HEK293 (cell line): Measurements from ENCODE around the gene IGDCC3.

Experiments
- KLF9 ChIP-seq: fragments of 450-650 bp; formaldehyde crosslinking; IDR thresholded peaks from 2 replicates; pipeline ENCODE4 v1.5.1; 2016; ENCODE audit warnings: missing biosample characterization, missing genetic modification characterization, low read depth
- SP2 ChIP-seq: fragments of 450-650 bp; formaldehyde crosslinking; IDR thresholded peaks from 2 replicates; pipeline ENCODE4 v1.5.1; 2016; ENCODE audit warnings: missing biosample characterization, missing genetic modification characterization
- YY2 ChIP-seq: fragments of 450-650 bp; formaldehyde crosslinking; IDR thresholded peaks from 2 replicates; pipeline ENCODE4 v1.5.1; 2016; ENCODE audit warnings: missing biosample characterization, missing genetic modification characterization
- ZBTB49 ChIP-seq: fragments of 450-650 bp; formaldehyde crosslinking; IDR thresholded peaks from 2 replicates; pipeline ENCODE4 v1.5.1; 2016; ENCODE audit warnings: missing biosample characterization, missing genetic modification characterization, low read depth
- ZFHX2 ChIP-seq: fragments of 450-650 bp; formaldehyde crosslinking; conservative IDR thresholded peaks from 2 replicates; pipeline ENCODE4 v1.5.1; 2016; ENCODE audit warnings: missing biosample characterization, missing genetic modification characterization
- ZNF174 ChIP-seq: fragments of 450-650 bp; formaldehyde crosslinking; IDR thresholded peaks from 2 replicates; pipeline ENCODE4 v1.5.0; 2017; ENCODE audit warnings: missing biosample characterization, mild to moderate bottlenecking, missing genetic modification characterization
- ZNF2 ChIP-seq: fragments of 450-650 bp; formaldehyde crosslinking; IDR thresholded peaks from 2 replicates; pipeline ENCODE4 v1.5.1; 2016; ENCODE audit warnings: missing biosample characterization, missing genetic modification characterization
- ZNF221 ChIP-seq: fragments of 450-650 bp; formaldehyde crosslinking; IDR thresholded peaks from 2 replicates; pipeline ENCODE4 v1.5.1; 2017; ENCODE audit warnings: missing biosample characterization, missing genetic modification characterization, borderline replicate concordance
- ZNF248 ChIP-seq: fragments of 450-650 bp; formaldehyde crosslinking; IDR thresholded peaks from 2 replicates; pipeline ENCODE4 v1.5.1; 2017; ENCODE audit warnings: missing biosample characterization, missing genetic modification characterization
- ZNF394 ChIP-seq: fragments of 450-650 bp; formaldehyde crosslinking; IDR thresholded peaks from 2 replicates; pipeline ENCODE4 v1.5.1; 2016; ENCODE audit warnings: missing biosample characterization, missing genetic modification characterization, mild to moderate bottlenecking, moderate library complexity, borderline replicate concordance
- ZNF449 ChIP-seq: fragments of 450-650 bp; formaldehyde crosslinking; IDR thresholded peaks from 2 replicates; pipeline ENCODE4 v1.5.1; 2017; ENCODE audit warnings: missing biosample characterization, mild to moderate bottlenecking, missing genetic modification characterization, moderate library complexity
- ZNF600 ChIP-seq: fragments of 450-650 bp; formaldehyde crosslinking; IDR thresholded peaks from 2 replicates; pipeline ENCODE4 v1.5.1; 2016; ENCODE audit warnings: missing biosample characterization, missing genetic modification characterization
- ZNF629 ChIP-seq: fragments of 450-650 bp; formaldehyde crosslinking; IDR thresholded peaks from 2 replicates; pipeline ENCODE4 v1.5.1; 2017; ENCODE audit warnings: missing biosample characterization, missing genetic modification characterization
- ZNF658 ChIP-seq: fragments of 450-650 bp; formaldehyde crosslinking; IDR thresholded peaks from 2 replicates; pipeline ENCODE4; 2016; ENCODE audit warnings: missing biosample characterization, missing genetic modification characterization
- ZNF670 ChIP-seq: fragments of 450-650 bp; formaldehyde crosslinking; IDR thresholded peaks from 2 replicates; pipeline ENCODE4 v1.5.1; 2016; ENCODE audit warnings: missing biosample characterization, missing genetic modification characterization, low read depth
- ZNF692 ChIP-seq: fragments of 450-650 bp; formaldehyde crosslinking; IDR thresholded peaks from 2 replicates; pipeline ENCODE4 v1.5.1; 2016; ENCODE audit warnings: missing biosample characterization, missing genetic modification characterization
- ZSCAN23 ChIP-seq: fragments of 450-650 bp; formaldehyde crosslinking; IDR thresholded peaks from 2 replicates; pipeline ENCODE4 v1.5.1; 2016; ENCODE audit warnings: missing biosample characterization, missing genetic modification characterization
- ZSCAN5A ChIP-seq: fragments of 450-650 bp; formaldehyde crosslinking; IDR thresholded peaks from 2 replicates; pipeline ENCODE4 v1.5.1; 2016; ENCODE audit warnings: missing biosample characterization, missing genetic modification characterization
- TF ChIP-seq, protein P1 (sequence below): fragments of 450-650 bp; formaldehyde crosslinking; IDR thresholded peaks from 2 replicates; pipeline ENCODE4 v1.5.1; 2016; ENCODE audit warnings: missing biosample characterization, missing genetic modification characterization, borderline replicate concordance
- TF ChIP-seq, protein P2 (sequence below): fragments of 450-650 bp; IDR thresholded peaks from 2 replicates; pipeline ENCODE4 v1.5.1; 2018; ENCODE audit warnings: missing biosample characterization, missing genetic modification characterization
- TF ChIP-seq, protein P3 (sequence below): fragments of 450-650 bp; formaldehyde crosslinking; IDR thresholded peaks from 2 replicates; pipeline ENCODE4; 2016; ENCODE audit warnings: missing biosample characterization, missing genetic modification characterization
- TF ChIP-seq, protein P4 (sequence below): fragments of 450-650 bp; formaldehyde crosslinking; IDR thresholded peaks from 2 replicates; pipeline ENCODE4 v1.5.1; 2017; ENCODE audit warnings: missing biosample characterization, missing genetic modification characterization
- TF ChIP-seq, protein P5 (sequence below): fragments of 450-650 bp; formaldehyde crosslinking; IDR thresholded peaks from 2 replicates; pipeline ENCODE4 v1.5.1; 2017; ENCODE audit warnings: missing biosample characterization, missing genetic modification characterization

IGDCC3 gene

GRCh38 chr15:65303687-65304380 lies 74.0 kb downstream of the IGDCC3 start (continued):
- TF ChIP-seq ZNF174 (tag by site-specific recombination) (no peak), ZFHX2 (tag by site-specific recombination) (no peak), YY2 (no peak), ZSCAN5A (no peak), ZNF692 (tag by site-specific recombination) (no peak), ZNF629 (tag by site-specific recombination) (no peak), KLF9 (tag by site-specific recombination) (no peak), ZNF248 (tag by site-specific recombination) (no peak), ZNF394 (tag by site-specific recombination) (no peak), ZNF600 (tag by site-specific recombination) (peak; percentile 98), ZBTB49 (tag by site-specific recombination) (no peak), ZSCAN23 (tag by site-specific recombination) (no peak), ZNF670 (no peak), ZNF221 (tag by site-specific recombination) (no peak), SP2 (tag by site-specific recombination) (no peak), ZNF2 (tag by site-specific recombination) (no peak), ZNF449 (tag by site-specific recombination) (no peak), ZNF658 (tag by site-specific recombination) (no peak)
- TF ChIP-seq, protein P1, sequence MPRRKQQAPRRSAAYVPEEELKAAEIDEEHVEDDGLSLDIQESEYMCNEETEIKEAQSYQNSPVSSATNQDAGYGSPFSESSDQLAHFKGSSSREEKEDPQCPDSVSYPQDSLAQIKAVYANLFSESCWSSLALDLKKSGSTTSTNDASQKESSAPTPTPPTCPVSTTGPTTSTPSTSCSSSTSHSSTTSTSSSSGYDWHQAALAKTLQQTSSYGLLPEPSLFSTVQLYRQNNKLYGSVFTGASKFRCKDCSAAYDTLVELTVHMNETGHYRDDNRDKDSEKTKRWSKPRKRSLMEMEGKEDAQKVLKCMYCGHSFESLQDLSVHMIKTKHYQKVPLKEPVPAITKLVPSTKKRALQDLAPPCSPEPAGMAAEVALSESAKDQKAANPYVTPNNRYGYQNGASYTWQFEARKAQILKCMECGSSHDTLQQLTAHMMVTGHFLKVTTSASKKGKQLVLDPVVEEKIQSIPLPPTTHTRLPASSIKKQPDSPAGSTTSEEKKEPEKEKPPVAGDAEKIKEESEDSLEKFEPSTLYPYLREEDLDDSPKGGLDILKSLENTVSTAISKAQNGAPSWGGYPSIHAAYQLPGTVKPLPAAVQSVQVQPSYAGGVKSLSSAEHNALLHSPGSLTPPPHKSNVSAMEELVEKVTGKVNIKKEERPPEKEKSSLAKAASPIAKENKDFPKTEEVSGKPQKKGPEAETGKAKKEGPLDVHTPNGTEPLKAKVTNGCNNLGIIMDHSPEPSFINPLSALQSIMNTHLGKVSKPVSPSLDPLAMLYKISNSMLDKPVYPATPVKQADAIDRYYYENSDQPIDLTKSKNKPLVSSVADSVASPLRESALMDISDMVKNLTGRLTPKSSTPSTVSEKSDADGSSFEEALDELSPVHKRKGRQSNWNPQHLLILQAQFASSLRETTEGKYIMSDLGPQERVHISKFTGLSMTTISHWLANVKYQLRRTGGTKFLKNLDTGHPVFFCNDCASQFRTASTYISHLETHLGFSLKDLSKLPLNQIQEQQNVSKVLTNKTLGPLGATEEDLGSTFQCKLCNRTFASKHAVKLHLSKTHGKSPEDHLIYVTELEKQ (tag by site-specific recombination), result no peak
- TF ChIP-seq, protein P2, sequence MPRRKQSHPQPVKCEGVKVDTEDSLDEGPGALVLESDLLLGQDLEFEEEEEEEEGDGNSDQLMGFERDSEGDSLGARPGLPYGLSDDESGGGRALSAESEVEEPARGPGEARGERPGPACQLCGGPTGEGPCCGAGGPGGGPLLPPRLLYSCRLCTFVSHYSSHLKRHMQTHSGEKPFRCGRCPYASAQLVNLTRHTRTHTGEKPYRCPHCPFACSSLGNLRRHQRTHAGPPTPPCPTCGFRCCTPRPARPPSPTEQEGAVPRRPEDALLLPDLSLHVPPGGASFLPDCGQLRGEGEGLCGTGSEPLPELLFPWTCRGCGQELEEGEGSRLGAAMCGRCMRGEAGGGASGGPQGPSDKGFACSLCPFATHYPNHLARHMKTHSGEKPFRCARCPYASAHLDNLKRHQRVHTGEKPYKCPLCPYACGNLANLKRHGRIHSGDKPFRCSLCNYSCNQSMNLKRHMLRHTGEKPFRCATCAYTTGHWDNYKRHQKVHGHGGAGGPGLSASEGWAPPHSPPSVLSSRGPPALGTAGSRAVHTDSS (tag by site-specific recombination), result no peak
- TF ChIP-seq, protein P3, sequence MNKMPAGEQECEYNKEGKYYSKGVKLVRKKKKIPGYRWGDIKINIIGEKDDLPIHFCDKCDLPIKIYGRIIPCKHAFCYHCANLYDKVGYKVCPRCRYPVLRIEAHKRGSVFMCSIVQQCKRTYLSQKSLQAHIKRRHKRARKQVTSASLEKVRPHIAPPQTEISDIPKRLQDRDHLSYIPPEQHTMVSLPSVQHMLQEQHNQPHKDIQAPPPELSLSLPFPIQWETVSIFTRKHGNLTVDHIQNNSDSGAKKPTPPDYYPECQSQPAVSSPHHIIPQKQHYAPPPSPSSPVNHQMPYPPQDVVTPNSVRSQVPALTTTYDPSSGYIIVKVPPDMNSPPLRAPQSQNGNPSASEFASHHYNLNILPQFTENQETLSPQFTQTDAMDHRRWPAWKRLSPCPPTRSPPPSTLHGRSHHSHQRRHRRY, result no peak
- TF ChIP-seq, protein P4, sequence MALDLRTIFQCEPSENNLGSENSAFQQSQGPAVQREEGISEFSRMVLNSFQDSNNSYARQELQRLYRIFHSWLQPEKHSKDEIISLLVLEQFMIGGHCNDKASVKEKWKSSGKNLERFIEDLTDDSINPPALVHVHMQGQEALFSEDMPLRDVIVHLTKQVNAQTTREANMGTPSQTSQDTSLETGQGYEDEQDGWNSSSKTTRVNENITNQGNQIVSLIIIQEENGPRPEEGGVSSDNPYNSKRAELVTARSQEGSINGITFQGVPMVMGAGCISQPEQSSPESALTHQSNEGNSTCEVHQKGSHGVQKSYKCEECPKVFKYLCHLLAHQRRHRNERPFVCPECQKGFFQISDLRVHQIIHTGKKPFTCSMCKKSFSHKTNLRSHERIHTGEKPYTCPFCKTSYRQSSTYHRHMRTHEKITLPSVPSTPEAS (tag by site-specific recombination), result no peak; the same call in 1 of the 2 replicates
- TF ChIP-seq, protein P5, sequence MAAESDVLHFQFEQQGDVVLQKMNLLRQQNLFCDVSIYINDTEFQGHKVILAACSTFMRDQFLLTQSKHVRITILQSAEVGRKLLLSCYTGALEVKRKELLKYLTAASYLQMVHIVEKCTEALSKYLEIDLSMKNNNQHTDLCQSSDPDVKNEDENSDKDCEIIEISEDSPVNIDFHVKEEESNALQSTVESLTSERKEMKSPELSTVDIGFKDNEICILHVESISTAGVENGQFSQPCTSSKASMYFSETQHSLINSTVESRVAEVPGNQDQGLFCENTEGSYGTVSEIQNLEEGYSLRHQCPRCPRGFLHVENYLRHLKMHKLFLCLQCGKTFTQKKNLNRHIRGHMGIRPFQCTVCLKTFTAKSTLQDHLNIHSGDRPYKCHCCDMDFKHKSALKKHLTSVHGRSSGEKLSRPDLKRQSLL, result no peak
